A549 (cell line): ENCODE data around the gene NAT10. TPM values are rescaled to one million over a fixed set of nuclear protein-coding genes. Genes with fewer than 3 reads are reported as not detected.

Experiments used
- ATAC-seq, 2 experiments: fragments of 200-7000 bp in 1 of 2; fragments of >200 bp in 1 of 2; cut with Nextera tagmentation in 1 of 2; cut with Tn5 transposase in 1 of 2; 3 replicates each; pipeline versions ENCODE4 v1.8.0 to v1.9.1; 2018 to 2020; ENCODE audit warnings: mild to moderate bottlenecking in 1 of 2, moderate library complexity in 1 of 2
- CTCF ChIA-PET: fragments of 300-600 bp; sonication (Branson Sonifier 250); formaldehyde crosslinking; extraction: SDS; loops from one replicate; lab custom pipeline; 2021; ENCODE audit warnings: antibody characterized with exemption, inconsistent platforms; lab: Yijun Ruan, JAX
- POLR2A ChIA-PET: fragments of 350-600 bp; formaldehyde crosslinking; extraction: SDS; loops from one replicate; lab custom pipeline; 2021; ENCODE audit warnings: antibody characterized with exemption, inconsistent platforms; lab: Yijun Ruan, JAX
- DNase-seq, 2 experiments: peaks; one replicate each; pipeline versions ENCODE4 v3.0.0 to v3.0.0-alpha.2; 2011 to 2016; ENCODE audit warnings: low read depth in 1 of 2, low spot score in 1 of 2
- FAIRE-seq: peaks from 2 replicates; lab custom pipeline; 2011; peaks lifted over from hg19 to GRCh38; lab: Jason Lieb, UNC
- H3K27ac ChIP-seq, 2 experiments: fragments of >200 bp; sonication (Bioruptor Twin); formaldehyde crosslinking; 3 replicates each; pipeline ENCODE4 v1.5.1; 2016 to 2017
- H3K4me1 ChIP-seq: fragments of >200 bp; sonication (Bioruptor Twin); formaldehyde crosslinking; 3 replicates; pipeline ENCODE4 v1.6.1; 2016
- H3K4me2 ChIP-seq: fragments of >200 bp; sonication (Bioruptor Twin); formaldehyde crosslinking; 3 replicates; pipeline ENCODE4 v1.6.1; 2016
- H3K4me3 ChIP-seq: fragments of >200 bp; sonication (Bioruptor Twin); formaldehyde crosslinking; 3 replicates; pipeline ENCODE4 v1.5.1; 2016
- H3K9me3 ChIP-seq: fragments of >200 bp; sonication (Bioruptor Twin); formaldehyde crosslinking; 3 replicates; pipeline ENCODE4 v1.6.1; 2016
- BHLHE40 ChIP-seq: IDR thresholded peaks from 2 replicates; pipeline ENCODE4 v1.6.1; 2012; ENCODE audit warnings: low read depth, low read length, inconsistent platforms
- CBX8 ChIP-seq: fragments of 200-600 bp; sonication (generic); IDR thresholded peaks from 2 replicates; pipeline ENCODE4 v1.6.1; 2016
- CHD2 ChIP-seq: fragments of 150-350 bp; IDR thresholded peaks from 2 replicates; pipeline ENCODE4 v1.6.1; 2014; ENCODE audit warnings: low read length; ENCODE audit not compliant: partially characterized antibody
- HDAC2 ChIP-seq: fragments of 200-600 bp; sonication (generic); IDR thresholded peaks from 2 replicates; pipeline ENCODE4 v1.6.1; 2016
- HOXB5 ChIP-seq: fragments of 250-450 bp; sonication (Bioruptor Pico); IDR thresholded peaks from 2 replicates; pipeline ENCODE4 v1.5.0; 2020; ENCODE audit warnings: mild to moderate bottlenecking, moderate library complexity
- KDM1A ChIP-seq: fragments of 200-600 bp; sonication (generic); IDR thresholded peaks from 2 replicates; pipeline ENCODE4 v1.6.1; 2016; ENCODE audit warnings: low read depth, mild to moderate bottlenecking
- MAFK ChIP-seq: fragments of 450-650 bp; IDR thresholded peaks from 2 replicates; pipeline ENCODE4 v1.6.1; 2014; ENCODE audit not compliant: partially characterized antibody
- MAZ ChIP-seq: fragments of 150-350 bp; IDR thresholded peaks from 2 replicates; pipeline ENCODE4 v1.6.1; 2014; ENCODE audit warnings: antibody characterized with exemption, low read depth, low read length, borderline replicate concordance
- MYC ChIP-seq: IDR thresholded peaks from 2 replicates; pipeline ENCODE4 v1.6.1; 2012; ENCODE audit warnings: mild to moderate bottlenecking, inconsistent platforms, low read length, improper control_type of control experiment, borderline replicate concordance
- PHF8 ChIP-seq: fragments of 200-600 bp; sonication (generic); IDR thresholded peaks from 2 replicates; pipeline ENCODE4 v1.6.1; 2016; ENCODE audit warnings: low read depth, mild to moderate bottlenecking, antibody characterized with exemption, moderate library complexity, borderline replicate concordance
- RAD21 ChIP-seq, 2 experiments: fragments of >200 bp in 1 of 2; sonication (Bioruptor Twin) in 1 of 2; formaldehyde crosslinking in 1 of 2; IDR thresholded peaks in 1 of 2; conservative IDR thresholded peaks in 1 of 2; 2 replicates in 1 of 2; 3 replicates in 1 of 2; pipeline ENCODE4 v1.6.1; 2012 to 2018; ENCODE audit warnings: inconsistent platforms in 1 of 2
- ZFP36 ChIP-seq: fragments of 450-650 bp; IDR thresholded peaks from 2 replicates; pipeline ENCODE4 v1.6.1; 2014; ENCODE audit warnings: borderline replicate concordance; ENCODE audit not compliant: partially characterized antibody
- WGBS: methylation state at CpG from one replicate; pipeline ENCODE4 v1.1.6; 2017; ENCODE audit errors: missing lambda C conversion rate; 5-methylcytosine and 5-hydroxymethylcytosine counted together
- polyA plus RNA-seq, 4 experiments: library from polyadenylated mRNA; depleted of rRNA in 3 of 4; stranded (reverse); fragments of >200 nt; fragmentation: RNase III in 1 of 4; extraction: RNeasy Plus Mini Kit Qiagen cat#74134 plus additional on column Dnase treatment in 1 of 4; gene quantifications; 2 replicates in 3 of 4; 3 replicates in 1 of 4; pipeline ENCODE4 v1.2.3, GENCODE V29; 2011 to 2017
- TF ChIP-seq, protein P1 (sequence below): fragments of >200 bp; sonication (Bioruptor Twin); formaldehyde crosslinking; IDR thresholded peaks from 3 replicates; pipeline ENCODE4 v1.5.1; 2016
- TF ChIP-seq, protein P2 (sequence below): IDR thresholded peaks from 2 replicates; pipeline ENCODE4 v1.6.1; 2012; ENCODE audit warnings: low read depth, borderline replicate concordance
- TF ChIP-seq, protein P3 (sequence below): fragments of 250-450 bp; sonication (Bioruptor Pico); IDR thresholded peaks from 2 replicates; pipeline ENCODE4 v1.5.0; 2020; ENCODE audit warnings: low read depth, mild to moderate bottlenecking, moderate library complexity

NAT10 gene
- polyA plus RNA-seq, 2 of the 4 experiments (the other 2 are of a cell fraction) = 38.6 to 59.3 TPM

DNA sequence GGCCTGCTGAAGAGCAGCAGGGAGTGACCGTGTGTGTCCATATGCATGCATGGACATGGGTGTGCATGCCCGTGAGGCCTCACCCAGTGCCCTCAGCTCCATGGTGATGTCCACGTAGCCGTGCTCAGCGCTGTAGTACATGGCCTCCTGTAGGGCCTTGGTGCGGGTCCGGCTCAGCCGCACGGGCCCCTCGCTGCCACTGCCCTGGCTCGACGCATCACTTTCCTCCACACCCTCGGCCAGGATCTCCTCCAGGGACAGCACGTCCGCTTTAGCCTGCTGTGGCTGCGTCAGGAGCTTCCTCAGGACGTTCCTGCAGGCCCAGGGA is 57.0 kb downstream of the NAT10 start:
- Histone ChIP-seq H3K4me2 (no peak overlapping the region), H3K9me3 (no peaks in the 10 kb centered on the region), H3K27ac (no peak overlapping the region), H3K4me1 (no peaks in the 10 kb centered on the region), H3K4me3 (no peak overlapping the region)
- no peak for TF ChIP-seq MYC
- TF ChIP-seq, protein P1, sequence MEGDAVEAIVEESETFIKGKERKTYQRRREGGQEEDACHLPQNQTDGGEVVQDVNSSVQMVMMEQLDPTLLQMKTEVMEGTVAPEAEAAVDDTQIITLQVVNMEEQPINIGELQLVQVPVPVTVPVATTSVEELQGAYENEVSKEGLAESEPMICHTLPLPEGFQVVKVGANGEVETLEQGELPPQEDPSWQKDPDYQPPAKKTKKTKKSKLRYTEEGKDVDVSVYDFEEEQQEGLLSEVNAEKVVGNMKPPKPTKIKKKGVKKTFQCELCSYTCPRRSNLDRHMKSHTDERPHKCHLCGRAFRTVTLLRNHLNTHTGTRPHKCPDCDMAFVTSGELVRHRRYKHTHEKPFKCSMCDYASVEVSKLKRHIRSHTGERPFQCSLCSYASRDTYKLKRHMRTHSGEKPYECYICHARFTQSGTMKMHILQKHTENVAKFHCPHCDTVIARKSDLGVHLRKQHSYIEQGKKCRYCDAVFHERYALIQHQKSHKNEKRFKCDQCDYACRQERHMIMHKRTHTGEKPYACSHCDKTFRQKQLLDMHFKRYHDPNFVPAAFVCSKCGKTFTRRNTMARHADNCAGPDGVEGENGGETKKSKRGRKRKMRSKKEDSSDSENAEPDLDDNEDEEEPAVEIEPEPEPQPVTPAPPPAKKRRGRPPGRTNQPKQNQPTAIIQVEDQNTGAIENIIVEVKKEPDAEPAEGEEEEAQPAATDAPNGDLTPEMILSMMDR = no peak
- CTCF ChIA-PET = interaction anchor here (1.7 to 5.7 kb wide), 2 partner anchors 12 to 196 kb away, joined by 4 to 41 read pairs; partner anchors contain the start of gene ABTB2
- peak; percentile 4 to 8; a peak in 3 of 6 replicates for ATAC-seq
- WGBS = 96% methylated on average over 17 of the region's 17 CpGs
- no peak for FAIRE-seq
- DNase-seq = no peak
- POLR2A ChIA-PET = no interaction called here

DNA sequence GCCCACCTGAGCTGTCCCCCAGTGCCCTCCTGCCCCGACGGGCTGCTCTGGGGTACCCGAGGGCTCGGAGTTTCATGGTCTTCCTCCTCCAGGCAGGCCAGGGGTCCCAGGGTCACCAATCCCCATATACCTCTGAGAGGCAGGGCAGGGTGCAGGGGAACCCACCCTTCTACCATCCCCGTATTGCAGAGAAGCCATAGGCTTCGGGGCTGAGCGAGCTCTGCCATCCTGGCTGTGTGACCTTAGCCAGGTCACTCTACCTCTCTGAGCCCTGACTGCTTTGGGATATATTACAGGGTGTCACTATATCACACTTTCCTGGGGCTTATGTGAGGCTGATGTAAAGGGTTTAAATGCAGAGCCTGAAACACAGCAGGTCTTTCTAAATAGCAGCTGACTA is 57.4 kb downstream of the NAT10 start:
- WGBS = 90% methylated on average over 7 of the region's 7 CpGs
- H3K27ac ChIP-seq = no peak overlapping the region
- peak; percentile 56 for TF ChIP-seq ZFP36
- no peak for TF ChIP-seq CHD2
- H3K4me3 ChIP-seq = no peak overlapping the region
- DNase-seq = no peak
- POLR2A ChIA-PET = no interaction called here
- no peaks in the 10 kb centered on the region for H3K4me1 ChIP-seq
- no peak overlapping the region for H3K4me2 ChIP-seq
- H3K9me3 ChIP-seq = no peaks in the 10 kb centered on the region
- no peak for ATAC-seq
- FAIRE-seq = no peak
- CTCF ChIA-PET = interaction anchor here (5.7 kb wide), 1 partner anchor 12 kb away, joined by 41 read pairs; no protein-coding TSS in a partner anchor

DNA sequence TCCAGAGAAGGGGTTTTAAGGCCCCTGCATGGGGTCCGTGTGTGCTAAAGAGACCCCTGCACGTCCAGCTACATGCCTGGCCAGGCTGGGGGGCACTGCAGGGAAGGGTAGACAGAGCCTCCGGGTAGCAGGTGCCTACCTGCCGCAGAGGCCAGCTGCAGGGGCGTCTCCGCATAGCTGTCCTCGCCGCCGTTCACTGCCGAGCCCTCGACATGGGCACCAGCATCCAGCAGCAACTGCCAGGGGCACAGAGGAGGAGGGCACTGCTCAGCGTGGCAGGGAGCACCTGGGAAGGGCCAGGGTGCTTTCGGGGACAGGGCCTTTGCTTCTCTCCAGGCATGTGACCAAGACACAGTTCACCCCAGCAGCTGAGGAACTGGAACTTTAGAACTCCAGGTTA is 59.7 kb downstream of the NAT10 start:
- Histone ChIP-seq H3K4me3 (no peak overlapping the region), H3K4me2 (no peak overlapping the region), H3K9me3 (no peaks in the 10 kb centered on the region), H3K27ac (no peak overlapping the region), H3K4me1 (no peaks in the 10 kb centered on the region)
- TF ChIP-seq MAZ (no peak), PHF8 (no peak), HDAC2 (no peak), BHLHE40 (no peak), ZFP36 (no peak), RAD21 (conservative IDR thresholded peaks at IDR 0.05 in 1 of 2, IDR thresholded peaks at IDR 0.05 in 1 of 2) (no peak), MAFK (no peak), HOXB5 (CRISPR knock-in tag) (no peak), KDM1A (no peak), CBX8 (no peak)
- TF ChIP-seq, protein P2, sequence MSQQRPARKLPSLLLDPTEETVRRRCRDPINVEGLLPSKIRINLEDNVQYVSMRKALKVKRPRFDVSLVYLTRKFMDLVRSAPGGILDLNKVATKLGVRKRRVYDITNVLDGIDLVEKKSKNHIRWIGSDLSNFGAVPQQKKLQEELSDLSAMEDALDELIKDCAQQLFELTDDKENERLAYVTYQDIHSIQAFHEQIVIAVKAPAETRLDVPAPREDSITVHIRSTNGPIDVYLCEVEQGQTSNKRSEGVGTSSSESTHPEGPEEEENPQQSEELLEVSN = no peak
- TF ChIP-seq, protein P3, sequence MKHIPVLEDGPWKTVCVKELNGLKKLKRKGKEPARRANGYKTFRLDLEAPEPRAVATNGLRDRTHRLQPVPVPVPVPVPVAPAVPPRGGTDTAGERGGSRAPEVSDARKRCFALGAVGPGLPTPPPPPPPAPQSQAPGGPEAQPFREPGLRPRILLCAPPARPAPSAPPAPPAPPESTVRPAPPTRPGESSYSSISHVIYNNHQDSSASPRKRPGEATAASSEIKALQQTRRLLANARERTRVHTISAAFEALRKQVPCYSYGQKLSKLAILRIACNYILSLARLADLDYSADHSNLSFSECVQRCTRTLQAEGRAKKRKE = no peak
- DNase-seq (no peak), FAIRE-seq (no peak), ATAC-seq (no peak)
- ChIA-PET CTCF (interaction anchor here (0.6 to 5.7 kb wide), 10 partner anchors 9 to 1398 kb away, joined by 3 to 41 read pairs (median 4); partner anchors contain the start of gene ABTB2), POLR2A (no interaction called here)
- WGBS = 88% methylated on average over 13 of the region's 13 CpGs
